ENCODE data around the gene PPP3CA. TPM values are rescaled to one million over a fixed set of nuclear protein-coding genes. Genes with fewer than 3 reads are reported as not detected.

The PPP3CA gene
- total RNA-seq, 1 donor from 2014 or later = 29.9 TPM

DNA sequence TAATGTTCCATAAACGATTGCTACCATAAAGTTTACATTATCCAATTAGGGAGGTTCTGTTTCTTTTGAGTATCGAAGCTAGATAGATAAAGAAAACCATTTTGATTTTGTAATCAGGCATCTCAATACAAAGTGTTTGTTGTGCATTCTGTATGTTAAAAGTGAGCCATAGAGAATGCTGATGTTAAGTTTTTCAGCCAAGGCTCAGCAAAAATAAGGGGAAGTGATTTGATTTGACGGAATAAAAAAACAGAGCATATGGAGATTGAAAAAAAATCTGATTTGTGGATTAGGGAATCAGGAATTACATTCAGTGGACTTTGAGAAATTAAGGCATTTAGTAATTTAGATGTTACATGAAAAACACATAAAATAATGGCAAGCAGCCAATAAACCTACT, 314.8 kb downstream of the PPP3CA start:
- no peak overlapping the region for H3K4me3 Mint-ChIP-seq (ENCODE audit: unreplicated experiment)
- no peak for DNase-seq
- H3K36me3 Mint-ChIP-seq (ENCODE audit: unreplicated experiment) = no peaks in the 10 kb centered on the region
- peaks cover 3% of the 10 kb centered on the region for H3K27me3 Mint-ChIP-seq (ENCODE audit: unreplicated experiment)
- H3K9me3 Mint-ChIP-seq (ENCODE audit: unreplicated experiment) = peaks cover 3% of the 10 kb centered on the region
- no peaks in the 10 kb centered on the region for H3K4me1 Mint-ChIP-seq (ENCODE audit: low read depth, unreplicated experiment)
- H3K27ac Mint-ChIP-seq (ENCODE audit: unreplicated experiment) = no peak overlapping the region
- TF ChIP-seq, protein P1, sequence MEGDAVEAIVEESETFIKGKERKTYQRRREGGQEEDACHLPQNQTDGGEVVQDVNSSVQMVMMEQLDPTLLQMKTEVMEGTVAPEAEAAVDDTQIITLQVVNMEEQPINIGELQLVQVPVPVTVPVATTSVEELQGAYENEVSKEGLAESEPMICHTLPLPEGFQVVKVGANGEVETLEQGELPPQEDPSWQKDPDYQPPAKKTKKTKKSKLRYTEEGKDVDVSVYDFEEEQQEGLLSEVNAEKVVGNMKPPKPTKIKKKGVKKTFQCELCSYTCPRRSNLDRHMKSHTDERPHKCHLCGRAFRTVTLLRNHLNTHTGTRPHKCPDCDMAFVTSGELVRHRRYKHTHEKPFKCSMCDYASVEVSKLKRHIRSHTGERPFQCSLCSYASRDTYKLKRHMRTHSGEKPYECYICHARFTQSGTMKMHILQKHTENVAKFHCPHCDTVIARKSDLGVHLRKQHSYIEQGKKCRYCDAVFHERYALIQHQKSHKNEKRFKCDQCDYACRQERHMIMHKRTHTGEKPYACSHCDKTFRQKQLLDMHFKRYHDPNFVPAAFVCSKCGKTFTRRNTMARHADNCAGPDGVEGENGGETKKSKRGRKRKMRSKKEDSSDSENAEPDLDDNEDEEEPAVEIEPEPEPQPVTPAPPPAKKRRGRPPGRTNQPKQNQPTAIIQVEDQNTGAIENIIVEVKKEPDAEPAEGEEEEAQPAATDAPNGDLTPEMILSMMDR (IDR thresholded peaks at IDR 0.05; ENCODE audit: partially characterized antibody, unreplicated experiment) = no peak

DNA sequence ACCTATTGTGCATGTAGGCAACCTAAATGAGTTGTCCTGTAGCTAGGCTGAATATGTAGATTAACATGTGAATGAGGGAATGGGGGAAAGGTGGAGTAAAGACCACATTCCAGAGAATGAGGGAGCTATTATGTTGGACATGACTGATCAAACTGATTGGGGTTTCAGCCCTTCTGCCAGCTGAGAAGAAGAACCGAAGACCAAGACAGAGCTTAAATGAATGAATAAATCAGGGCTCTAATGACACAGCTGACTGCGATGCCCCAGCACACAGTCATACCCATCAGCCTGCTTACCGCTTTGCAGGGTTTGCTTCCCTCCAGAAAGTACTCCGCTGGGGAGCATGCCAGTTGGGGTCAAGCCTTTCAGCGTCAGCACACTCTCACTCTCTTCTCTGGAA, 315.4 kb downstream of the PPP3CA start:
- peaks cover 3% of the 10 kb centered on the region for H3K9me3 Mint-ChIP-seq (ENCODE audit: unreplicated experiment)
- no peaks in the 10 kb centered on the region for H3K4me1 Mint-ChIP-seq (ENCODE audit: low read depth, unreplicated experiment)
- TF ChIP-seq, protein P1 (IDR thresholded peaks at IDR 0.05; ENCODE audit: partially characterized antibody, unreplicated experiment) = no peak
- no peaks in the 10 kb centered on the region for H3K36me3 Mint-ChIP-seq (ENCODE audit: unreplicated experiment)
- no peak overlapping the region for H3K27ac Mint-ChIP-seq (ENCODE audit: unreplicated experiment)
- no peak for DNase-seq
- H3K4me3 Mint-ChIP-seq (ENCODE audit: unreplicated experiment) = no peak overlapping the region
- H3K27me3 Mint-ChIP-seq (ENCODE audit: unreplicated experiment) = peaks cover 3% of the 10 kb centered on the region

DNA sequence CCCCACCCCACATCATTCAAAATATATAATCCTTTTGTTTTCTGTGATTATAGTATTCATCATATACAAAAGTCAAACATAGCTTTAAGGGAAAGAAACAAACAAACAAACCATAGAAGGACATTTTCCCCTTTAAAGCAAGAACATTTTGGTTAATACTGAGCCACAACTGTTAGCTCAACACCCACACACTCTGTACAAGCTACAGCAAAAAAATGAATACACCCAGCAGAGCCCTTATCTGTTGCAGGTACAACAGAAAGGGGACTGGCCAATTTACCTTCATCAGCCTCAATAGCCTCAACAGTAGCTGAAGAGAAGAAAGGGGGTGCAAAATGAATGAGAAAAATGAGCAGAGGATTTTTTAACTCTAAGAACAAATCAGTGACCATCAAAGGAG, 318.4 kb downstream of the PPP3CA start:
- H3K27ac Mint-ChIP-seq (ENCODE audit: unreplicated experiment) = no peak overlapping the region
- H3K9me3 Mint-ChIP-seq (ENCODE audit: unreplicated experiment) = peaks cover under 1% of the 10 kb centered on the region
- peaks cover 3% of the 10 kb centered on the region for H3K27me3 Mint-ChIP-seq (ENCODE audit: unreplicated experiment)
- H3K4me3 Mint-ChIP-seq (ENCODE audit: unreplicated experiment) = no peak overlapping the region
- H3K4me1 Mint-ChIP-seq (ENCODE audit: low read depth, unreplicated experiment) = no peaks in the 10 kb centered on the region
- H3K36me3 Mint-ChIP-seq (ENCODE audit: unreplicated experiment) = no peaks in the 10 kb centered on the region
- TF ChIP-seq, protein P1 (IDR thresholded peaks at IDR 0.05; ENCODE audit: partially characterized antibody, unreplicated experiment) = no peak
- DNase-seq = no peak

DNA sequence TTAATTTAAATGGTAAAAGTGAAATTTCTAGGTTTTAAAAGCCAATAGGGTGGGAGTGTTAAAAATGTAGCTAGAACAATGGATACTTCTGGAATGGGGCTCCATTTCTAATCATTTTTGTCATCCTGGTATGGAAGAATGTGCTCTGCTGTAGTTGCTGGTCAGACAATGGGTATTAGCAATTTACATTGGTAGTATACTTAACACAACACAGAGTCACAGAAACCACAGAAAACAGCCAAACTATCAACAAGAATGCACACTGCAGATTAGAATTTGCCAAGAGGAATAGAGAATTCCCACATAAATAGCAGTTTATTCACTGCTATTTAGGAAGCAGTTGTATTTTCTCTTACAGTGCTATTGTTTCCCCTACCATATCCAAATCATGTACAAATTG, 319.6 kb downstream of the PPP3CA start:
- TF ChIP-seq, protein P1 (IDR thresholded peaks at IDR 0.05; ENCODE audit: partially characterized antibody, unreplicated experiment) = no peak
- H3K4me3 Mint-ChIP-seq (ENCODE audit: unreplicated experiment) = no peak overlapping the region
- DNase-seq = no peak
- peaks cover 3% of the 10 kb centered on the region for H3K27me3 Mint-ChIP-seq (ENCODE audit: unreplicated experiment)
- H3K4me1 Mint-ChIP-seq (ENCODE audit: low read depth, unreplicated experiment) = no peaks in the 10 kb centered on the region
- H3K36me3 Mint-ChIP-seq (ENCODE audit: unreplicated experiment) = no peaks in the 10 kb centered on the region
- no peaks in the 10 kb centered on the region for H3K9me3 Mint-ChIP-seq (ENCODE audit: unreplicated experiment)
- no peak overlapping the region for H3K27ac Mint-ChIP-seq (ENCODE audit: unreplicated experiment)

DNA sequence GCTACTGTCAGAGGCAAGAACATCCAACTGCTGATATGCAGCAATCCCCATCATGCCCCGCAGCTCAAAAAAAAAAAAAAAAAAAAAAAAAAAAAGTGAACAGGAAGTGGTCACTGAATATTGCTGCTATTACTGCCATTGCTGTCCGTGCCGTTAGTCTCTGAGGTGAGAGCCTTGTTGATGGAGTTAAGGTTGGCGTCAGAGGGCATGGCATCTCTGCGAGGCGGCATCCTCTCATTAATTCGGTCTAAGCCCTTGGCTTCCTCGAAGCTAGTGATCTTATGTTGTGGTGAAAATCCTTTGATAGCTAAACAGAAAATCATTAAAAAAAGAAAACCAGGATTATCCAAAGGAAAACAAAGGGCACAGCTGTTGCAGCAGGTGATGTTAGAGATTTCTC, 321.6 kb downstream of the PPP3CA start:
- Mint-ChIP-seq H3K27ac (ENCODE audit: unreplicated experiment) (no peak overlapping the region), H3K4me1 (ENCODE audit: low read depth, unreplicated experiment) (no peaks in the 10 kb centered on the region), H3K36me3 (ENCODE audit: unreplicated experiment) (no peaks in the 10 kb centered on the region), H3K9me3 (ENCODE audit: unreplicated experiment) (no peaks in the 10 kb centered on the region), H3K27me3 (ENCODE audit: unreplicated experiment) (peaks cover 3% of the 10 kb centered on the region), H3K4me3 (ENCODE audit: unreplicated experiment) (no peak overlapping the region)
- TF ChIP-seq, protein P1 (IDR thresholded peaks at IDR 0.05; ENCODE audit: partially characterized antibody, unreplicated experiment) = no peak
- DNase-seq = no peak

Data from glutamatergic neuron (in vitro differentiated cells).